ENCODE data around the gene FNDC3B.

The FNDC3B gene

GRCh38 chr3:172192830-172193415, 153.5 kb downstream of the FNDC3B start:
- peaks cover 3% of the 10 kb centered on the region for H3K36me3 Mint-ChIP-seq
- H3K27me3 Mint-ChIP-seq = no peaks in the 10 kb centered on the region
- no peaks in the 10 kb centered on the region for H3K9me3 Mint-ChIP-seq (ENCODE audit: low read depth)
- H3K4me1 Mint-ChIP-seq (ENCODE audit: low read depth) = peaks cover 10% of the 10 kb centered on the region
- H3K4me3 Mint-ChIP-seq = no peak overlapping the region
- no peak overlapping the region for H3K27ac Mint-ChIP-seq

GRCh38 chr3:172193436-172193835, 154.1 kb downstream of the FNDC3B start:
- no peak overlapping the region for H3K4me3 Mint-ChIP-seq
- H3K4me1 Mint-ChIP-seq (ENCODE audit: low read depth) = peaks cover 10% of the 10 kb centered on the region
- no peak overlapping the region for H3K27ac Mint-ChIP-seq
- peaks cover 2% of the 10 kb centered on the region for H3K9me3 Mint-ChIP-seq (ENCODE audit: low read depth)
- H3K36me3 Mint-ChIP-seq = peaks cover 5% of the 10 kb centered on the region
- H3K27me3 Mint-ChIP-seq = no peaks in the 10 kb centered on the region

GRCh38 chr3:172194702-172195406, 155.5 kb downstream of the FNDC3B start:
- Mint-ChIP-seq H3K27me3 (no peaks in the 10 kb centered on the region), H3K27ac (no peak overlapping the region), H3K9me3 (ENCODE audit: low read depth) (peaks cover 5% of the 10 kb centered on the region)

GRCh38 chr3:172195407-172195754, 156.0 kb downstream of the FNDC3B start:
- H3K9me3 Mint-ChIP-seq (ENCODE audit: low read depth) = peaks cover 5% of the 10 kb centered on the region
- no peak overlapping the region for H3K27ac Mint-ChIP-seq
- H3K4me3 Mint-ChIP-seq = no peak overlapping the region
- H3K4me1 Mint-ChIP-seq (ENCODE audit: low read depth) = peaks cover 12% of the 10 kb centered on the region
- peaks cover 11% of the 10 kb centered on the region for H3K36me3 Mint-ChIP-seq
- H3K27me3 Mint-ChIP-seq = no peaks in the 10 kb centered on the region

More at GRCh38 chr3:172194702-172195406, 155.5 kb downstream of the FNDC3B start:
- Mint-ChIP-seq H3K4me1 (ENCODE audit: low read depth) (peaks cover 11% of the 10 kb centered on the region), H3K4me3 (no peak overlapping the region), H3K36me3 (peaks cover 9% of the 10 kb centered on the region)

- peaks cover 13% of the 10 kb centered on the region for H3K36me3 Mint-ChIP-seq
- H3K4me1 Mint-ChIP-seq (ENCODE audit: low read depth) = peaks cover 11% of the 10 kb centered on the region
- no peaks in the 10 kb centered on the region for H3K27me3 Mint-ChIP-seq
- no peak overlapping the region for H3K27ac Mint-ChIP-seq
- H3K9me3 Mint-ChIP-seq (ENCODE audit: low read depth) = peaks cover 5% of the 10 kb centered on the region
- no peak overlapping the region for H3K4me3 Mint-ChIP-seq
Measured at GRCh38 chr3:172197344-172197743, 158.0 kb downstream of the FNDC3B start.

GRCh38 chr3:172198428-172198827, 159.1 kb downstream of the FNDC3B start:
- no peak overlapping the region for H3K27ac Mint-ChIP-seq
- H3K9me3 Mint-ChIP-seq (ENCODE audit: low read depth) = peaks cover 5% of the 10 kb centered on the region
- peaks cover 20% of the 10 kb centered on the region for H3K36me3 Mint-ChIP-seq
- H3K4me3 Mint-ChIP-seq = no peak overlapping the region
- H3K4me1 Mint-ChIP-seq (ENCODE audit: low read depth) = peaks cover 8% of the 10 kb centered on the region
- H3K27me3 Mint-ChIP-seq = no peaks in the 10 kb centered on the region

GRCh38 chr3:172199850-172200369, 160.5 kb downstream of the FNDC3B start:
- Mint-ChIP-seq H3K4me1 (ENCODE audit: low read depth) (peaks cover 2% of the 10 kb centered on the region), H3K27me3 (no peaks in the 10 kb centered on the region), H3K36me3 (peaks cover 28% of the 10 kb centered on the region), H3K9me3 (ENCODE audit: low read depth) (peaks cover 19% of the 10 kb centered on the region), H3K27ac (no peak overlapping the region), H3K4me3 (no peak overlapping the region)

- H3K27ac Mint-ChIP-seq = no peak overlapping the region
Measured at GRCh38 chr3:172201136-172201869, 161.9 kb downstream of the FNDC3B start.

GRCh38 chr3:172201870-172202236, 162.5 kb downstream of the FNDC3B start:
- Mint-ChIP-seq H3K4me1 (ENCODE audit: low read depth) (peaks cover 2% of the 10 kb centered on the region), H3K27me3 (no peaks in the 10 kb centered on the region), H3K4me3 (no peak overlapping the region), H3K27ac (no peak overlapping the region), H3K9me3 (ENCODE audit: low read depth) (peaks cover 26% of the 10 kb centered on the region), H3K36me3 (peaks cover 36% of the 10 kb centered on the region)

More at GRCh38 chr3:172201136-172201869, 161.9 kb downstream of the FNDC3B start:
- H3K9me3 Mint-ChIP-seq (ENCODE audit: low read depth) = peaks cover 26% of the 10 kb centered on the region
- H3K36me3 Mint-ChIP-seq = peaks cover 33% of the 10 kb centered on the region
- H3K4me3 Mint-ChIP-seq = no peak overlapping the region
- peaks cover 2% of the 10 kb centered on the region for H3K4me1 Mint-ChIP-seq (ENCODE audit: low read depth)
- no peaks in the 10 kb centered on the region for H3K27me3 Mint-ChIP-seq

GRCh38 chr3:172202797-172203196, 163.4 kb downstream of the FNDC3B start:
- no peak overlapping the region for H3K4me3 Mint-ChIP-seq
- peaks cover 26% of the 10 kb centered on the region for H3K9me3 Mint-ChIP-seq (ENCODE audit: low read depth)
- no peaks in the 10 kb centered on the region for H3K27me3 Mint-ChIP-seq
- peaks cover 36% of the 10 kb centered on the region for H3K36me3 Mint-ChIP-seq
- peaks cover 2% of the 10 kb centered on the region for H3K4me1 Mint-ChIP-seq (ENCODE audit: low read depth)
- no peak overlapping the region for H3K27ac Mint-ChIP-seq

- H3K4me1 Mint-ChIP-seq (ENCODE audit: low read depth) = peaks cover 2% of the 10 kb centered on the region
- H3K4me3 Mint-ChIP-seq = no peak overlapping the region
- H3K9me3 Mint-ChIP-seq (ENCODE audit: low read depth) = peaks cover 22% of the 10 kb centered on the region
- H3K27me3 Mint-ChIP-seq = no peaks in the 10 kb centered on the region
- H3K36me3 Mint-ChIP-seq = peaks cover 33% of the 10 kb centered on the region
- H3K27ac Mint-ChIP-seq = no peak overlapping the region
Measured at GRCh38 chr3:172203522-172204258, 164.3 kb downstream of the FNDC3B start.

- Mint-ChIP-seq H3K4me3 (no peak overlapping the region), H3K27ac (no peak overlapping the region), H3K36me3 (peaks cover 32% of the 10 kb centered on the region), H3K9me3 (ENCODE audit: low read depth) (peaks cover 22% of the 10 kb centered on the region), H3K4me1 (ENCODE audit: low read depth) (peaks cover 2% of the 10 kb centered on the region), H3K27me3 (no peaks in the 10 kb centered on the region)
Measured at GRCh38 chr3:172204716-172205115, 165.3 kb downstream of the FNDC3B start.

- Mint-ChIP-seq H3K9me3 (ENCODE audit: low read depth) (peaks cover 19% of the 10 kb centered on the region), H3K27ac (no peak overlapping the region), H3K4me3 (no peak overlapping the region), H3K4me1 (ENCODE audit: low read depth) (peaks cover 2% of the 10 kb centered on the region), H3K36me3 (peaks cover 20% of the 10 kb centered on the region), H3K27me3 (no peaks in the 10 kb centered on the region)
Measured at GRCh38 chr3:172208586-172209332, 169.4 kb downstream of the FNDC3B start.
